NCI-H774 (cell line): ENCODE data around the gene CD79B.

Source experiments
- DNase-seq: peaks from one replicate; lab custom pipeline; 2025; lab: John Stamatoyannopoulos, UW

Gene CD79B

DNA sequence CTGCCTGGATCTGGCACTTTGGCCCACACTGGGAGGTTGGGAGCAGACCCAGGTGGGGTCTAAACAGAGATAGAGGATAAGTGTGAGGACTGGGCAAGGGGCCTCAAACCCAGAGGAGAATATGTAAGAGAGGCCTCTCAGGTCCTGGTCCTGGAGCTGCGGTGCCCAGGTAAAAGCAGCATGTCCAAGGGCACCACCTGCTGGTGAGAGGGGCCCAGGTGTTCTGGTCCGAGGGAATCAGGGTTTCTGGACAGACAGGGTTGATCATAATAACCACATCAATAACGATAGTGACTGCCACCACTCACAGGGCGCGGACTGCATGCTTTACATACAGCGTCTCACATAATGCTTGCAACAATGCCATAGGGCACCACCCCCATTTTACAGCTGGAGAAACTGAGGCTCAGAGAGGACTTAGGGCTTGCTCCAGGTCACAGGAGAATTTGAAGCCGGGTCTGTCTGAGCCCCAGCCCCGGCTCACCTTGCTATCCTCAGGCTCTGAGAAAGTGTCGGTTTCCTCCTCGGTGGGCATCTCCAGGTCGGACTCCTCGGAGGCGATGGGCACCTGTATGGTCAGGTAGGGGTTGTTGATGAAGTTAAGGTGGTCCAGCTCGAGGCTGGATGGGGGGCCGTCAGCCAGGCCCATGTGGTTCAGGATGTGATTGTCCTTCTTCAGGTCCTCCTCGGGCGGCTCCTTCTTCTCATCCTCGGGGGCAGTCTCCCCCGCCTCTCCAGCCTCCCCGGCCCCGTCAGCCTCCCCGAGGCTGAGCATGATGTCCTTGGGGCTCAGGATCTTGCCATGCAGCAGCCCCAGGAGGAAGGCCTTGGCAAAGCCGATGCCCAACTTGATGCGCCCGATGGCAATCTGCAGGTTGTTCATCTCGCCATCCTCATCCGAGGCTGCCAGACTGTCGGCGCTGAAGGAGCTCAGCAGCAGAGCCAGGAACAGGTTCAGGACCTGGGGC lies 19.1 kb upstream of the CD79B start:
- DNase-seq, result peak; percentile 16

DNA sequence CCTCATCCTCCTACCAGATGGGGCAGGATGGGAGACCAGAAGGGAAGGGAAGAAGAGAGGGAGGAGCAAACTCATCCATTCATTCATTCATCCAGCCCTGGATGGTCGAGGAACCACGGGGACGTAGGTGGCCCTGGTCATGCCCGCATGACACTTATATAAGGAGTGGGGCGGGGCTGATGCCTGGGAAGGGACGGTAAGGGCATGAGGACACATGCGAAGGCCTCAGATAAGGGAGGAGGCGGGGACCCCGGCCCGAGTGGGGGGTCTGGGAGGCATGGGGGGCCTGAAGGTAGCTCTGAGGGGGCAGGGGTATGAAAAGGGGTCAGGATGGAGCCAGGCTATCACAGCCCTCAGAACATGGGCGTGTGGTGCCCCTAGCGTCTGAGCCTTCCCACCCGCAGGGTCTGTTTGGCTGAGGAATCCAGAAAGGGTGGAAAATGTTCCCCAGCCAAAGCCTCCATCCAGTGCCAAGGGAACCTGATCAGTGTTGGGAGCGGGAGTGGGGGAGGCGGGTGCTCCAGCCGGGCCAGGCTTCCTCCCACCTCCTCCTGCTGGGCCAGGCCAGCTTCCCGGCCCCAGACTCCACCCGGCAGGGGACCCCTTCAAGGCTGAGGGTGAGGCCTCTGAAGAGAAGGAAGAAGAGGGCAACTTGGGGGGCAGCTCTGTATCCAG lies 17.6 kb upstream of the CD79B start:
- no peak for DNase-seq

DNA sequence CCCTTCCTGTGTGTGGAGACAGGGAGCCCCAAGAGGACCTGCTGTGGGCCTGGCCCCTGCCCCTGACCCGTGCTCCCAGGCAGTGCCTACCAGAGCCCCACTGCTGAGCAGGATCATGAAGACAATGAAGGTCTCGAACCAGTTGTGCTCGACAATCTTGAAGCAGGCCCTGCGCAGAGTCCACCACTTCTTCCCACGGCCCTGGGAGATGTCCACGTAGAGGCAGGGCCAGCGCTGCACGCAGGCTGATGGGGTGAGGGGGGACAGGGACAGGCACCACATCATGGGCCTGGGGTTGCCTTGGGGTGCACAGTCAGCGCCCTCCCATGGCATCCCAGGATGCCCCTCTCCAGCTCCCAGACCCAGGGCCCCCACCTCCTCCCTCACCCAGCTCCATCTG lies 16.4 kb upstream of the CD79B start:
- DNase-seq, result no peak

DNA sequence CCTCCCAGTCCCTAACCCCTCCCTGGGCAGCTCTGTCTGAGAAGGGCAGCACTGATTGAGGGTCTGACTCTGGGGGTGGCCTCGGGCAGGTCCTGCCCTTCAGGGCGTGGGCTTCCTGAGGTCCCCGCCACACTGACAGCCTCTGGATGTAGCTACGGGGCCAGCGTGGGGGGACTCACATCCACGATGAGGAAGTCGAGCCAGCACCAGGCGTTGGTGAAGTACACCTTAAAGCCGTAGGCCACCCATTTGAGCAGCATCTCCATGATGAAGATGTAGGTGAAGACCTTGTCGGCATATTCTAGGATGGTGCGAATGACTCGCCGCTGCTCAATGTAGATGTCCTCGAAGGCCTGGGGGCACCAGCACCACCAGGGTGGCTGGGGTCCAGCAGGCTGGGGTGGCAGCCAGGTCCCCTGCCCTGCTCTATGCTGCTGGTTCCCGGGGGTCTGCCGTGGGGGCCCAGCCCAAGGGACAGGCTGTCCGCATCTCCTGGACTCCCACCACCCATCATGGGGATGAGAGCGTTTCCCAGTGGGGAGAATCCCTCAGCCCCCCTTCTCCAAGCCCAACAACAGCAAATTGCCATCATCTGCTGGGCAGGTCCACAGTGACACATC lies 15.7 kb upstream of the CD79B start:
- DNase-seq, result no peak

DNA sequence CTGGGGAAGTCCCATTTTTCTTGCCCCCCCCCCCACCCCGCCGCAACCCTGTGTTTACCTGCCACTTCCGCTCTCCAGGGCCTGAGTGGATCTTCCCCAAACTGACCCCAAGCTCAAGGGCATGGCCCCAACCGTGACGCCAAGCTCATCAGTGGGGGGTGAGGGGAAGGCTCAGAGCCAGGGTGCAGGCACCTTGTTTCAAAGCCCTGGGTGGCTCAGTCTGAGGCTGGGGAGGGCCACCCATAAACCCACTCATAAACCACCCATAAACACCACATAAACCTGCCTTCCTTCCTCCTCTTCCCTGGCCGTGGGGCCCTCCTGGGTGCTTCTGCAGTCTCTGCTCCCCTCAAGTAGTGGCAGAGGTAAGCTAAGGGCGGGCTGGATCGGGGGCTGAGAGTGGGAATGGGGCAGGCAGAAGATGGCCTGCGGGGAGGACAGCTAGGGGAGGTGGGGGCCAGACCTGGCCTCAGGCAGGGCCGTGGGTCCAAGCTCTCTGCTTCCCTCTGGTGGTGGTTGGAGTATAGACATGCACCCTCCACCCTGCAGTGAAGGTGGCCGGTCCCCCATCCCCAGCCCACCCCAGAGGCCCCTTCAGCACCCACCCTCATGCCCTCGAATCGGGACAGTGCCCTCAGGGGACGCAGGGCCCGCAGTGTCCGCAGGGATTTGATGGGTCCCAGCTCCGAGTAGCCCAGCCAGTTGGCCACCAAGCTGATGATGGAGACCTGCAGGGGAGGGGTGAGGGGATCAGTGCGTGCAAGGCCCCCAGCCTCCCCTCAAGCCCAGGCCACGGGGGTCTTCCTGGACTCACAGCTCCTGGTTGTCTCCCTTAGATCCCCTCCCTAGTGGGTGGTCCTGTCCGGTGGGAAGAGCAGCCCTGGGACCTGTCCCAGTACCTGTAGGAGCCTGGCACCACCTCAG lies 14.6 kb upstream of the CD79B start:
- peak; percentile 14 for DNase-seq

DNA sequence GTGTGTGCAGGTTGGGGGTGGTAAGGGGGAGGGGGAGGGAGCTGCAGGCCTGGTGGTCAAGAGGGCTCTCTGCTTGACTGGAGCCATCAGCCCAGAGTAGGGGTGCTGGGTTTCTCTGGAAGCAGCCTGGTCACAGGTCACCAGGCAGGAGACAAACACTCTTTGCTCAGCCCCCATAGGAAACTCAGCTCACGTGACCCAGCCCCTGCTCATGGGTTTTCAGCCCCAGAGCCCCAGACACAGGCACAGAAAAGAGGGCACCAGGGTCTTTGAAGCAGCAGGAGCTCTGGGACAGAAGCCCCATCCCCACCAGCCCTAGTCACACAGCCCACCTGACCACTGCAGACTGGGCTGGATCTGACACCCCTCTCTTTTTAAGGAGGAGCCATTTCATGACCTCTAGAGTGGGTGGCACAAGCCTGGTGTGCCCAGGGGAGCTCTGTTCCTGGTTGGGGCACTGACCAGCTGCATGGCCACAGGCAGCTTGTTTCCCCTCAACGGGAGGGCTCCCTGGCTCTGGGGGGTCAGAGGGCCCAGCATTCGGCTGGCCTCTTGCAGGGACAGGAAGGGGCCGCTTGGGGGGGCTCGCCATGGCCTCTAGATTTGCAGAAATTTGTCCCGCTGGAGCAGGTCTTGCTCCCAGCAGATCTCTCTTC lies 13.8 kb upstream of the CD79B start:
- DNase-seq, result no peak

DNA sequence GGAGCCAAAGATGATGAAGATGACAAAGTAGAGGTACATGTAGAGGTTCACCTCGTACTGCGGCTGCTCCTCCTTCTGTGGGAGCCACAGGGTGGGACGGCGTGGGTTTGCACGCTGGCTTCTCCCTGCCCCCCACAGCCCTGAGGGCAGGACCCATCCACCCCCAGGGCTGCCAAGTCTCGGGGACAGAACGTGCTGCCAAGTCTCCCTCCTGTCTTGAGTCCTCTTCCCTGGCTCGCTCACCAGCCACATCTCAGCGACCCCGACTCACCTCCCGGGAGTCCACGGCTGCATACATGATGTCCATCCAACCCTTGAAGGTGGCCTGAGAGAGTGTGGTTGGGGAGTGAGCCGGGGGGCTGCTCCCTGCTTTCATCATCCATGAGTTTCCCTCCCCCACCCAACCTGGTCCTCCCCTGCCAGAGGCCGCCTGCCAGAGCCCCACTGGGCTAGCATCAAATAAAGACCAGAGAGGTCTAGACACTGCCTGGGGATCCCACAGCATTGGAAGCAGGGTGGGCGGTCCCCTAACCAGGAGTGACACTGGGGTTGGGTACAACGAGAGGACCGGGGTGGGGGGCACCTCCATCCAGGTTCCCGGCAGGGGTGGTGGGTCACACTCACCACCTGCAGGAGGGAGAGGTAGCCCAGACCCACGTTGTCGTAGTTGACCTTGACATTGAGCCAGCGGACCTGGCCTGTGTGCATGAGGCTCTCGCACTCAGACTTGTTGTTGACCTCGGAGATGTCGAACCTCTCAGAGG lies 12.8 kb upstream of the CD79B start:
- no peak for DNase-seq

DNA sequence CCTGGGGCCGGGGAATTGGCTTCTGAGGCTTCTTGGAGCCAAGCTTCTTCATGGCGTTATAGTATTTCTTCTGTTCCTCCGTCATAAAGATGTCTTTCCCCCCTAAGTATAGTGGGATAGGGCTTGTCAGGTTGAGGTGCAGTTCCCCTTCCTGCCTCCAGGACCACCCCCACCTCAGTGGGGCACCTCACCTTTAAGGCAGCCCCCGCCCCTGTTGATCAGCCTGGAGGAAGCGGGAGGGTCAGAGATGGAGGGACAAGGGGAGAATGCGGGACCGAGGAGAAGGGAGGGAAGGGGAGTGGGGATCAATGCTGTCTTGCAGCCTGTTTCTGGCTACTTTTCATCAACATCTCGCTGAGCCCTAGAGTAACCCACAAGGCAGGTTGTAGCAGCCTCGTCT lies 11.6 kb upstream of the CD79B start:
- DNase-seq, result no peak

DNA sequence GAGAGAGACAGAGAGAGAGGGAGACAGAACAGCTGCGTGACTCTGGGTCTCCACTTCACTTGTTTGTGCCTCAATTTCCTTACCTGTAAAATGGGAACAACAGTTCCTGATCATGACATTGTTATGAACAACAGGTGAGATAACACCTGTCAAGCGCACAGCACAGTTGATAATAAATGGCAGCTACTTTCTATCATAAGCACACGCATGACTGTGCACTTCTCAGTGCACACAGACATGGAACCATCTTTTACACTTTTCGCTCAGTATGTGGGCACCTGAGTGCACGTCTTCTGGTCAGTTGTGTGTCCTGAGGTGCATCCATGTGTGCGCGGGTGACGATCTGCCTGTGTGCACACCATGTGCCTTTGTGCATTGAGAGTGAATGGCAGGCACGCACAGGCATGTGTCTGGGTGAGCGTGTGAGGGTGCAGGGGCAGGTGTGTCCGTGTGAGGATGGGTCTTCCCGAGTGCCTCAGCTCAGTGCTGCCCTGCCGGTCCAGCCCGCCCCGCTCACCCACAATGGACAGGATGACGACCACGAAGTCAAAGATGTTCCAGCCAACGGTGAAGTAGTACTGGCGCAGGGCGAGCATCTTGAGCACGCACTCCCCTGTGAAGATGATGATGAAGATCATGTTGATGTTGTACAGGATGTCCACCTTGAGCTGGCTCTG lies 10.3 kb upstream of the CD79B start:
- no peak for DNase-seq

DNA sequence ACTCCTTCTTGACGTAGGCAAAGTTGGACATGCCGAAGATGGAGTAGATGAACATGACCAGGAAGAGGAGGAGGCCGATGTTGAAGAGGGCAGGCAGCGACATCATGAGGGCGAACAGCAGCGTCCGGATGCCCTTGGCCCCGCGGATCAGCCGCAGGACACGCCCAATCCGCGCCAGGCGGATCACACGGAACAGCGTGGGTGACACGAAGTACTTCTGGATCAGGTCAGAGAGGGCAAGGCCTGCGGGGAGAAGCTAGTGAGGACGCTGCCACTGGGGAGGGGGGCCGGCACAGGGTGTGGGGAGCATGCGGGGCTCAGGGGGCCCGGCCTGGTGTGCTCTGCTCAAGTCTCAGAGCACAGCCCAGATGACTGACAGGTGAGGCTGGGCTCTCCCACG lies 9.6 kb upstream of the CD79B start:
- no peak for DNase-seq

DNA sequence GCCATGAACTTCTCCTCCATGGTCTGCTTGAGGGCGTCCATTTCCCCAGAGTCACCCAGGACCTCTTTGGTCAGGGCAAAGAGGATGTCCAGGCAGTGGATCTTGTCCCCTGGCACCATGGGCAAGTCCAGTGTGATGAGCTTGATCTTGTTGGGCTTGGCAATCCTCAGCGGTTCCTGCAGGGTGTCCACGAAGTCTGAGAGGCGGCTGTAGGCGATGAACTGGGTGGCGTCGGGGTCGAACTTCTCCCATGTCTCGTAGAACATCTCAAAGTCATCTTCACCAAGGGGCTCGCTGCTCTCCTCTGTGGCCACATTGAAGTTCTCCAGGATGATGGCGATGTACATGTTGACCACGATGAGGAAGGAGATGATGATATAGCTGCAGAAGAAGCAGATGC lies 9.0 kb upstream of the CD79B start:
- no peak for DNase-seq

DNA sequence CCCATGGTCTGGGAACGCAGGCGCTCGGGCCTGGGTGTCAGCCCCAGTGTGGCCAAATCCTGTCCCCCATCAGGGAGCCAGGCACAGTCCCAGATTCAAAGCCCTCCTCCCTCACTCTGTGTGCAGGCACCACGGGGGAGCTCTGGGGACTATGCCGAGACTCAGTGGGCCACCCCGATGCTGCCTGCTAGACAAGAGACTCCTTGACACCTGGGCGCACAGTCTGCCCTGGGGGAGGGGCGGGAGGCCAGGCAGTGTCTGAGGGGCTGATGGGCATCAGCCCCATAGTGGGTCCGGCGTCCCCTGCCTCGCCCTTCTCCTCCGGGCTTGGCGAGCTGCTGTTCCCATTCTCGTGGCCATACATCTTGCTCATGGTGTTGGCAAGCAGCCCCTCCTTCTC lies 8.5 kb upstream of the CD79B start:
- DNase-seq, result no peak

DNA sequence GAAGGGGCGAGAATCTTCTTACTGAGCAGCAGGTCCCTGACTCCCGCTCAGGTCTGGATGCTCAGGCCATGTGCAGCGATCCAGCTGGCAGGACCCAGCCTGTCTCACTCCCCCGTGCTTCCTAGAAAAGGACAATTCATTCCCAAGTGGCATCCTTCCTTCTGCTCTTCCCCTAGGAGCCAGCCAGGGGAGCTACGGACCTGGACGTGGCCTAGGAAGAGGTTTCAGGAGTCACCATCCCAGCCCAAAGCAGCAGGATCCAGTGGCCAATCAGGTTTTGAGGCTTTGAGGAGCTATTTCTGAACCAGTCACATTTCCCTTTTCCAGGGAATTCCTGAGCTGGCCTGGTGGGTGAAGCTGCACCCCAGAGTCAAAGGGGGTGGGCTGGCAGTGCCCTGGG lies 7.8 kb upstream of the CD79B start:
- DNase-seq, result no peak

DNA sequence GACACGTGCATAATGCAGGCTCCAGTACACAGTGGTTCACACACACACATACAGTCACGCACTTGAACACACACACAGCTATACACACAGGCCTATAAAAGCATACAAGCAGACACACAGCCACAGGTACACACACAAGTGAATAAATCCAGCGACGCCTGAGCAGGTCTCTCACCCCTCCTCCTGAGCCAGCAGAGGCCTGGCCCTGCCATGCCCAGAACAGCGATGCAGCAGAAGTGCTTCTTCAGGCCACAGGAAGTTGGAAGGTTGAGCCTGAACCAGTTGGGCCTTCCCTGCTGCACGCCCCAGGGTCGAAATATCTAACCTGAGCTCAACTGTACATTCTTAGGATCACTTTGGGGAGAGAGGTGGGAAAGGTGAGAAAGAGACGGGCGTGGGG lies 7.3 kb upstream of the CD79B start:
- DNase-seq, result no peak

DNA sequence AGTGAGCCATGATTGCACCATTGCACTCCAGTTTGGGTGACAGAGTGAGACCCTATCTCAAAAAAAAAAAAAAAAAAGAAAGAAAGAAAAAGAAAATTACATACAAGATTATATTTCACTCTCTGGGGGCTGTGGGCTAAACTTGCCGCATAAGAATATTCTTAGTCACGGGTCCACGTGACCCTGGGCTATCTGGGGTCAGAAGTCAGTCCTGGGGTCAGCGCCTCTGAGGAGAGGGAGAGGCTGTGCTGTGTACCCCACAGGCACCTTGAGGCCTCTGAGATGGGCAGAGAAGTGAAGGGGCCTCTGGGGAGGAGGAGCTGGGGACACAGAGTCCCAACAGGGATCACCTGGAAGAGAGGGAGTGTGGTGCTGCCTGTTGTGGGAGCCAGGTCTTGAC lies 5.8 kb upstream of the CD79B start:
- DNase-seq, result no peak

DNA sequence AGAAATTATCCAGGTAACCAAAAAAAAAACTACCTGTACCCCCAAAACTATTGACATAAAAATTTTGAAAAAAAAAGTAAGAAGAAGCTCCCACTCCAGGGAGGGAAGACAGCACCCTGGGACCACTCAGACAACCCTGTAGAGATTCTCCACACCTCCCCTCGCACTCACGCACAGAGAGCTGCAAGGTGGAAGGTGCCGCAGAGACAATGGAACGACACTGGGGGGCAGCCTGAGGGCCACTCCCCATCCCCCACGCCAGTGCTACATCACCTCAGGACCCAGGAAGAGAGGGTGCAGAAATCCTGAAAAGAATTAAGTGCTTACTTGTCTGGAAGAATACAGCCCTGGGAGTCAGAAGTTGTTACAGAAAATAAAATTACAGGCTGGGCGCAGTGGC lies 5.2 kb upstream of the CD79B start:
- no peak for DNase-seq

DNA sequence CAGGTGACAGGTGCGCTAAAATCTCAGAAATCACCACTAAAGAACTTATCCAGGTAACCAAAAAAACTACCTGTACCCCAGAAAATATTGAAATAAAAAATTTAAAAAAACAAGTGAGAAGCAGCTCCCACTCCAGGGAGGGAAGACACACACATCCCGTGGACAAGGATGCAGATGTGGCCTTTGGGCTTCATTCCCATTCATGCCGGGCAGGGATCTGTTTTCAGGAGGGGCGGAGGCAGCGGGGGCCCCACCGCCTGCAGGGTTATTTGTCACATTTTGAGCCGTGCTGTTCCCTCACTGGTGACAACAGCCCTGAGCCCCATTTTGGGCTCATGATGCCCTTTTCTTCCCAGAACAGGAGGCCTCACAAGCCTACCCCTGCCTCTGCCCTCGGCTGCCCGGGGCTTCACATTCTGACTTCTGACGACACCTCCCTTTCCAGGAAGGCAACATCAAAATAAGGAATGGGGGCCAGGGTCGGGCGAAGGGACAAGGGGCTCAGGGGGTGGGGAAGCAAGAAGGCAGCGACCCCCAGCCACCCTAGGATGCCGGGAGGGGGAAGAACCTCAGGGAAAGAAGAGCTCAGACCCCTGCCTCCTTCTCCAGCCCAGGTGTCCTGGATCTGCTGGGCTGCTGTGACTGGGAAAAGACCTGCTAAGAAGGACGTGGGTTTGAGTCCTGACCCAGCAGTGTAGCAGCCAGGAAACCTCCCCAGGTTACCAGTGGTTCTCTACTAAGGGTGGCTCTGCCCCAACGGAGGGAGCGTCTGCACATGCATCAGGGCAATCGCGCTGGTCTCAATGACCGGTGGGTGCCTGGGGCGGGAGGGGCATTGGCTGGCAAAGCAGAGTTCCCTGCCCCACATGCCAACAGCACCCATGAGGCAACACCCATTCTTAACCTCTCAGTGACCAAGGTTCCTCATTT lies 2.3 kb upstream of the CD79B start:
- no peak for DNase-seq

DNA sequence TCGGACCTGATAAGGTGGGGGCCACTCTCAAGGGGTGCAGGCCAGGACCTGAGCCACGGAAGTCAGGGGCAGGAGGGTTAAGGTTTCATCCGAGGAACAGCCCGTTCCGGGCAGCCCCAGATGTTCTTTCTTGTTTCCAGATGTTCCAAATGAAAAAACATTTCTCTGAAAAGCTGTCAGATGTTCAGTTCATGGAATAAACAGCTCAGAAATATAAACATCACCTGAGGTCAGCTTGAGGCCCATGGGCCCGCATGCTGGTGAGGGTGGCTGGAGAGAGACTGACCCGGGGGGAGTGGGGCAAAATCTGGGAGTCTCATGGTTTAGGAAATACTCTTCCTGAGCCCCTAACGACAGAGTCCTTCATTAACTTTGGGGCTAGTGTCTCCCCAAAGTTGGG lies 1.5 kb upstream of the CD79B start:
- DNase-seq, result no peak

DNA sequence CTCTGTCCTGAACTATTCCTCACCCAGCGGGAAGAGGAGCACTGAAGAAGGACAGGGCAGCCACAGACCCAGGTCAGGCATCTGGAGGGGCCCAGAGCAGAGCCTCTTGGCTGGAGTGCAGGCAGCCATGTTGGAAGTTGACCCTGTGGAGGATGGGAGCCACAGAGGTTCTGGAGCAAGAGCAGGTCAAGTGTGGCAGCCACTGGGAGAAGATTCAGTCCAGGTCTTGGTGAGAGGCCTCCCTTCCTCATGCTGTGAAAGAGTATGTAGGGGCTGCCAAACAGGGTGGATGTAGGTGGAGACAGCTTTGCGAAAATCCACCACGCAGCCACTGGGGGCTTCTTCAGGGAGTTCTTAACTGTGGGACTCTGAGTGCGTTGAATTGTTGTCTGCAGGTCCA lies 590 bp upstream of the CD79B start:
- DNase-seq, result no peak
